ENCODE results near the gene TUSC7. TPM values are rescaled to one million over a fixed set of nuclear protein-coding genes. Genes with fewer than 3 reads are reported as not detected.

The TUSC7 gene
- total and polyA plus RNA-seq, 8 donors = not detected

DNA sequence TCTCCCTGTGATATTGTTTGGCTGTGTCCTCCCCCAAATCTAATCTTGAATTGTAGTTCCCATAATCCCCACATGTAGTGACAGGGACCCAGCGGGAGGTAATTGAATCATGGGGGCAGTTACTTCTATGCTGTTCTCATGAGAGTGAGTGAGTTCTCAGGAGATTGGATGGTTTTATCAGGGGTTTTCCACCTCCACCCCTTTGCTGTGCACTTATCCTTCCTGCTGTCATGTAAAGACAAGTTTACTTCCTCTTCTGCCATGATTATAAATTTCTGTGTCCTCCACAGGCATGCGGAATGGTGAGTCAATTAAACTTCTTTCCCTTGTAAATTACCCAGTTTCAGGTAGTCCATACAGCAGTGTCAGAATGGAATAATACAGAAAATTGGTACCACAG is 24.7 kb downstream of the TUSC7 start:
- Histone ChIP-seq H3K27me3 (no peaks in the 10 kb centered on the region), H3K4me1 (no peaks in the 10 kb centered on the region), H3K4me3 (no peak overlapping the region), H3K27ac (no peak overlapping the region), H3K9me3 (no peaks in the 10 kb centered on the region), H3K36me3 (no peaks in the 10 kb centered on the region)
- intact Hi-C loops (cut with DNase I) = no loop called here
- ATAC-seq (no peak), FAIRE-seq (no peak), DNase-seq (no peak)
- TF ChIP-seq, protein P1, sequence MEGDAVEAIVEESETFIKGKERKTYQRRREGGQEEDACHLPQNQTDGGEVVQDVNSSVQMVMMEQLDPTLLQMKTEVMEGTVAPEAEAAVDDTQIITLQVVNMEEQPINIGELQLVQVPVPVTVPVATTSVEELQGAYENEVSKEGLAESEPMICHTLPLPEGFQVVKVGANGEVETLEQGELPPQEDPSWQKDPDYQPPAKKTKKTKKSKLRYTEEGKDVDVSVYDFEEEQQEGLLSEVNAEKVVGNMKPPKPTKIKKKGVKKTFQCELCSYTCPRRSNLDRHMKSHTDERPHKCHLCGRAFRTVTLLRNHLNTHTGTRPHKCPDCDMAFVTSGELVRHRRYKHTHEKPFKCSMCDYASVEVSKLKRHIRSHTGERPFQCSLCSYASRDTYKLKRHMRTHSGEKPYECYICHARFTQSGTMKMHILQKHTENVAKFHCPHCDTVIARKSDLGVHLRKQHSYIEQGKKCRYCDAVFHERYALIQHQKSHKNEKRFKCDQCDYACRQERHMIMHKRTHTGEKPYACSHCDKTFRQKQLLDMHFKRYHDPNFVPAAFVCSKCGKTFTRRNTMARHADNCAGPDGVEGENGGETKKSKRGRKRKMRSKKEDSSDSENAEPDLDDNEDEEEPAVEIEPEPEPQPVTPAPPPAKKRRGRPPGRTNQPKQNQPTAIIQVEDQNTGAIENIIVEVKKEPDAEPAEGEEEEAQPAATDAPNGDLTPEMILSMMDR (IDR thresholded peaks at IDR 0.05) = no peak
- WGBS, 2 donors = 80 to 81% methylated on average over 2 of the region's 2 CpGs

DNA sequence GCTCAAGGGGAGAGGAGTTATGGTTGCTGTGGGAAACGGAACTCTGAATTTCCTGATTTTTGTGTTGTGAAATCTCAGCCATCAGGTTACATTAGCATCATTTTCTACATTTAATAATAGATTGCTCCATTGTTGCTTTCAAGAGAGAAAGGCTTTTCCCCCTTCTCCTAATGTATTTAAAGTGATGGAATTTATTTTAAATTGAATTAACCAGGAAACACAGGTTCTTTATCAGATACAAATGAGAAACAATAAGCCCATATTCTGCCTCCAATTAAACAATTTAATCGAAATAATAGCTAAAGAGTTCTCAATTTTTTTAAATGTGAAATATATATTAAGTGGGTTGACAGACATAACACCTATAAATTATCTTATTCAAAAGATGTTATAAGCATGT is 30.1 kb downstream of the TUSC7 start:
- no peak overlapping the region for H3K4me3 ChIP-seq
- no peaks in the 10 kb centered on the region for H3K9me3 ChIP-seq
- TF ChIP-seq, protein P1 (IDR thresholded peaks at IDR 0.05) = no peak
- intact Hi-C loops (cut with DNase I) = no loop called here
- no peaks in the 10 kb centered on the region for H3K36me3 ChIP-seq
- H3K27ac ChIP-seq = no peak overlapping the region
- no peaks in the 10 kb centered on the region for H3K4me1 ChIP-seq
- DNase-seq (no peak), ATAC-seq (no peak), FAIRE-seq (no peak)
- no peaks in the 10 kb centered on the region for H3K27me3 ChIP-seq
- 37 to 40% methylated on average over 2 of the region's 2 CpGs for WGBS, 2 donors

DNA sequence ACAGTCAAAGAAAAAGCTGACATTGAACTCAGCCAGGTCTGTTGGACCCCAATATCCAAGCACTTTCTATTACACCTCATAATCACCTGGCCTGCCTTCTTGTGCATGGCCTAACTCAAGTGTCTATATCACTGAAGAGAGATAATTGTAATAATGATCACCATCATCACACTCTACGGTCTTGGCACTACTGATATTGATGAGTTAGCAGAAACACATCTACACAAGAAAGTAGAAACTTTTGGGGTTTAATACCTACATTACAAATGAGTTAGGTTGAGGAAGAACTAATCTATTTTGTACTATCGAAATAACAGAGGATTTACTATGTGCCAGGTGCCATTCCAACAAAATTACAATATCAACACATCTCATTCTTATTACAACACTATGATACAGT is 30.7 kb downstream of the TUSC7 start:
- ATAC-seq (no peak), DNase-seq (no peak), FAIRE-seq (no peak)
- Histone ChIP-seq H3K36me3 (no peaks in the 10 kb centered on the region), H3K27me3 (no peaks in the 10 kb centered on the region), H3K27ac (no peak overlapping the region), H3K4me1 (no peaks in the 10 kb centered on the region), H3K9me3 (no peaks in the 10 kb centered on the region), H3K4me3 (no peak overlapping the region)
- WGBS, 2 donors = 70 to 78% methylated on average over 2 of the region's 2 CpGs
- TF ChIP-seq, protein P1 (IDR thresholded peaks at IDR 0.05) = no peak
- intact Hi-C loops (cut with DNase I) = no loop called here

DNA sequence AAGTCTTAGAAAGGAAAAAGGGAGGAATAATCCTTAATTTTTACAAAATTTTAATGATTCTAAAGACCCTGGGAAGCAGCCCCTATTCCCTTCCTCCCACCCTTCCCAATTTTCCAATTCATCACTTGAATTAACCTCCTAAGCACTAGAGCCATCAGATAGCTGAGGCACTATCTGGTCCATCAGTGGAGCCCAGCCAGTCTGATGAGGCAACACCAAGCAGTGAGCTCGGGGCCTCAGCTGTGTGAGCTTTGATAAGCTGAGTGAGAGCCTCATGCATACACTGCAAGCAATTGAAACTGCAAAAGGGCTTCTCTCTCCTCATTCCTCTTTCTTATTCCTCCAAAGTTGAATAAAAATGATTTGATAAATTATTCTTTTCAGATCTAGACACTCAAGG is 31.9 kb downstream of the TUSC7 start:
- H3K27me3 ChIP-seq = no peaks in the 10 kb centered on the region
- 14 to 26% methylated on average over 1 of the region's 1 CpG for WGBS, 2 donors
- ATAC-seq (no peak), FAIRE-seq (no peak), DNase-seq (no peak)
- H3K36me3 ChIP-seq = no peaks in the 10 kb centered on the region
- no peaks in the 10 kb centered on the region for H3K4me1 ChIP-seq
- TF ChIP-seq, protein P1 (IDR thresholded peaks at IDR 0.05) = no peak
- H3K27ac ChIP-seq = no peak overlapping the region
- no peak overlapping the region for H3K4me3 ChIP-seq
- no peaks in the 10 kb centered on the region for H3K9me3 ChIP-seq
- intact Hi-C loops (cut with DNase I) = no loop called here

DNA sequence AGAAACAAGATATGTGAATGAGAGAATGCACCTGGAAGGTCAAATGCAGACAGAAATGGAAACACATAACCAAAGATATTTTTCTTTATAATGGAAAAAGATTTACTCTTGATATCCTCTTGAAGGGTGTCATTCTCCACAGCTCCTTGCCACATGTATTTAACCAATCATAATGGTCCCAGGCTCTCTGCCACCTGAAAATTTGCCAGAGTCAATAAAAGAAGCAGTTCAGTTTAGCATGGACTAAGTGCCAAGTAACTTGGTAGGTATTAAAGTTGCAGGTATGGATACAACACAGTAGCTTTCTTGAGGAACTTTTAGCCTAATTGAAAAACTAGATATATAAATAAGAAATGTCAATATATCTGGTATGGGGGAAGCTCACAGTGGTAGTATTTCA is 33.5 kb downstream of the TUSC7 start:
- no peak overlapping the region for H3K4me3 ChIP-seq
- ATAC-seq (peak in 2 of 4 donors; percentile 71 to 78), FAIRE-seq (no peak), DNase-seq (peak in 2 of 6 donors; percentile 9 to 35)
- H3K36me3 ChIP-seq = no peaks in the 10 kb centered on the region
- H3K4me1 ChIP-seq = no peaks in the 10 kb centered on the region
- TF ChIP-seq, protein P1 (IDR thresholded peaks at IDR 0.05) = no peak
- intact Hi-C loops (cut with DNase I) = no loop called here
- no peaks in the 10 kb centered on the region for H3K9me3 ChIP-seq
- no peaks in the 10 kb centered on the region for H3K27me3 ChIP-seq
- H3K27ac ChIP-seq = no peak overlapping the region

All from pancreas (tissue), 10 donors.